22Rv1 (cell line): ENCODE results near the gene PALLD.

Source experiments
- CTCF ChIP-seq: fragments of 450-650 bp; IDR thresholded peaks from 2 replicates; pipeline ENCODE4 v1.5.1; 2017; ENCODE audit warnings: mild to moderate bottlenecking
- ZFX ChIP-seq: fragments of 450-650 bp; IDR thresholded peaks from 2 replicates; pipeline ENCODE4 v1.6.1; 2017; ENCODE audit warnings: antibody characterized with exemption, borderline replicate concordance

GRCh38 chr4:168871632-168872031 is 374.8 kb downstream of the PALLD start:
- TF ChIP-seq CTCF (no peak), ZFX (no peak)
